ENCODE data around the gene OSBPL9. TPM values are rescaled to one million over a fixed set of nuclear protein-coding genes. Genes with fewer than 3 reads are reported as not detected.

The OSBPL9 gene
- polyA plus RNA-seq, result 10 to 100 TPM; 25.5 to 34.0 (median 28.0) TPM

GRCh38 chr1:51616903-51617708 lies at the start of gene OSBPL9:
TSS of gene OSBPL9 (plus strand) at chr1:51617092. CDS start at chr1:51617111, 19 bp downstream.
- WGBS, 3 donors, result 0 to 1% (median 0%) methylated on average over 45 of the region's 45 CpGs
- H3K27ac ChIP-seq (ENCODE audit: low read depth, low read length), result peak within 1 kb of the TSS; percentile 69

- no peak overlapping the region for H3K27ac ChIP-seq (ENCODE audit: low read depth, low read length)
These were observed 49.2 kb upstream of the OSBPL9 start for GRCh38 chr1:51567653-51568052.

GRCh38 chr1:51568231-51568935 lies 48.5 kb upstream of the OSBPL9 start:
- H3K27ac ChIP-seq (ENCODE audit: low read depth, low read length), result no peak overlapping the region
- WGBS, 3 donors, result 85 to 93% (median 90%) methylated on average over 7 of the region's 7 CpGs

GRCh38 chr1:51569284-51570062 lies 47.4 kb upstream of the OSBPL9 start:
- no peak overlapping the region for H3K27ac ChIP-seq (ENCODE audit: low read depth, low read length)
- 32 to 43% (median 33%) methylated on average over 4 of the region's 4 CpGs for WGBS, 3 donors

GRCh38 chr1:51570063-51570710 lies 46.7 kb upstream of the OSBPL9 start:
- H3K27ac ChIP-seq (ENCODE audit: low read depth, low read length), result no peak overlapping the region
- 75 to 81% (median 75%) methylated on average over 4 of the region's 4 CpGs for WGBS, 3 donors

GRCh38 chr1:51572365-51572764 lies 44.5 kb upstream of the OSBPL9 start:
- 77 to 91% (median 83%) methylated on average over 4 of the region's 4 CpGs for WGBS, 3 donors
- H3K27ac ChIP-seq (ENCODE audit: low read depth, low read length), result no peak overlapping the region

GRCh38 chr1:51574796-51575195 lies 42.1 kb upstream of the OSBPL9 start:
- H3K27ac ChIP-seq (ENCODE audit: low read depth, low read length), result no peak overlapping the region

GRCh38 chr1:51575406-51576084 lies 41.3 kb upstream of the OSBPL9 start:
- WGBS, 3 donors, result 77 to 86% (median 78%) methylated on average over 8 of the region's 8 CpGs
- no peak overlapping the region for H3K27ac ChIP-seq (ENCODE audit: low read depth, low read length)

- H3K27ac ChIP-seq (ENCODE audit: low read depth, low read length), result no peak overlapping the region
- WGBS, 3 donors, result 77 to 88% (median 80%) methylated on average over 2 of the region's 2 CpGs
These were observed 40.8 kb upstream of the OSBPL9 start for GRCh38 chr1:51576085-51576444.

GRCh38 chr1:51576923-51577322 lies 40.0 kb upstream of the OSBPL9 start:
- H3K27ac ChIP-seq (ENCODE audit: low read depth, low read length), result no peak overlapping the region
- 85 to 97% (median 89%) methylated on average over 6 of the region's 6 CpGs for WGBS, 3 donors

GRCh38 chr1:51578383-51579109 lies 38.3 kb upstream of the OSBPL9 start:
- 53 to 61% (median 60%) methylated on average over 3 of the region's 3 CpGs for WGBS, 3 donors

GRCh38 chr1:51581238-51581637 lies 35.7 kb upstream of the OSBPL9 start:
- 73 to 81% (median 80%) methylated on average over 3 of the region's 3 CpGs for WGBS, 3 donors
- H3K27ac ChIP-seq (ENCODE audit: low read depth, low read length), result no peak overlapping the region

More at GRCh38 chr1:51578383-51579109, 38.3 kb upstream of the OSBPL9 start:
- H3K27ac ChIP-seq (ENCODE audit: low read depth, low read length), result no peak overlapping the region

- no peak overlapping the region for H3K27ac ChIP-seq (ENCODE audit: low read depth, low read length)
- 48 to 57% (median 51%) methylated on average over 9 of the region's 9 CpGs for WGBS, 3 donors
These were observed 33.4 kb upstream of the OSBPL9 start for GRCh38 chr1:51583532-51583931.

- WGBS, 3 donors, result 78 to 95% (median 94%) methylated on average over 5 of the region's 5 CpGs
- H3K27ac ChIP-seq (ENCODE audit: low read depth, low read length), result no peak overlapping the region
These were observed 32.9 kb upstream of the OSBPL9 start for GRCh38 chr1:51584021-51584420.

GRCh38 chr1:51592711-51593110 lies 24.2 kb upstream of the OSBPL9 start:
- no peak overlapping the region for H3K27ac ChIP-seq (ENCODE audit: low read depth, low read length)

GRCh38 chr1:51594716-51595115 lies 22.2 kb upstream of the OSBPL9 start:
- 81 to 88% (median 88%) methylated on average over 20 of the region's 20 CpGs for WGBS, 3 donors
- H3K27ac ChIP-seq (ENCODE audit: low read depth, low read length), result no peak overlapping the region

- 55 to 66% (median 57%) methylated on average over 2 of the region's 2 CpGs for WGBS, 3 donors
- no peak overlapping the region for H3K27ac ChIP-seq (ENCODE audit: low read depth, low read length)
These were observed 16.4 kb upstream of the OSBPL9 start for GRCh38 chr1:51600529-51600928.

GRCh38 chr1:51600965-51601364 lies 15.9 kb upstream of the OSBPL9 start:
- no peak overlapping the region for H3K27ac ChIP-seq (ENCODE audit: low read depth, low read length)
- WGBS, 3 donors, result 58 to 82% (median 65%) methylated on average over 1 of the region's 1 CpG

Data from adipose tissue (tissue), 3 donors.